ENCODE data around the gene DENND1A.

DENND1A gene

GRCh38 chr9:123929870-123930831, at the start of gene DENND1A:
TSS of gene DENND1A (minus strand) at chr9:123930126. CDS start at chr9:123929905, 221 bp downstream.
- no peak for TF ChIP-seq GATA3 (IDR thresholded peaks at IDR 0.05; ENCODE audit: low read depth, low read length)
- no peak for TF ChIP-seq GATA2 (IDR thresholded peaks at IDR 0.05; ENCODE audit: low read depth, low read length)

- no peak for TF ChIP-seq GATA2 (IDR thresholded peaks at IDR 0.05; ENCODE audit: low read depth, low read length)
- TF ChIP-seq GATA3 (IDR thresholded peaks at IDR 0.05; ENCODE audit: low read depth, low read length): no peak
Observed at GRCh38 chr9:123978981-123979380, 49.1 kb upstream of the DENND1A start.

GRCh38 chr9:123975871-123976270, 45.9 kb upstream of the DENND1A start:
- no peak for TF ChIP-seq GATA3 (IDR thresholded peaks at IDR 0.05; ENCODE audit: low read depth, low read length)
- TF ChIP-seq GATA2 (IDR thresholded peaks at IDR 0.05; ENCODE audit: low read depth, low read length): no peak

GRCh38 chr9:123974471-123974870, 44.5 kb upstream of the DENND1A start:
- no peak for TF ChIP-seq GATA2 (IDR thresholded peaks at IDR 0.05; ENCODE audit: low read depth, low read length)
- no peak for TF ChIP-seq GATA3 (IDR thresholded peaks at IDR 0.05; ENCODE audit: low read depth, low read length)

- no peak for TF ChIP-seq GATA3 (IDR thresholded peaks at IDR 0.05; ENCODE audit: low read depth, low read length)
- TF ChIP-seq GATA2 (IDR thresholded peaks at IDR 0.05; ENCODE audit: low read depth, low read length): no peak
Observed at GRCh38 chr9:123973590-123974223, 43.8 kb upstream of the DENND1A start.

- TF ChIP-seq GATA2 (IDR thresholded peaks at IDR 0.05; ENCODE audit: low read depth, low read length) (no peak), GATA3 (IDR thresholded peaks at IDR 0.05; ENCODE audit: low read depth, low read length) (no peak)
Observed at GRCh38 chr9:123972618-123973017, 42.7 kb upstream of the DENND1A start.

GRCh38 chr9:123967323-123967722, 37.4 kb upstream of the DENND1A start:
- TF ChIP-seq GATA2 (IDR thresholded peaks at IDR 0.05; ENCODE audit: low read depth, low read length) (no peak), GATA3 (IDR thresholded peaks at IDR 0.05; ENCODE audit: low read depth, low read length) (no peak)

GRCh38 chr9:123965801-123966686, 36.1 kb upstream of the DENND1A start:
- TF ChIP-seq GATA2 (IDR thresholded peaks at IDR 0.05; ENCODE audit: low read depth, low read length) (no peak), GATA3 (IDR thresholded peaks at IDR 0.05; ENCODE audit: low read depth, low read length) (no peak)

- TF ChIP-seq GATA2 (IDR thresholded peaks at IDR 0.05; ENCODE audit: low read depth, low read length): no peak
- no peak for TF ChIP-seq GATA3 (IDR thresholded peaks at IDR 0.05; ENCODE audit: low read depth, low read length)
Observed at GRCh38 chr9:123964761-123965160, 34.8 kb upstream of the DENND1A start.

GRCh38 chr9:123960965-123961364, 31.0 kb upstream of the DENND1A start:
- TF ChIP-seq GATA2 (IDR thresholded peaks at IDR 0.05; ENCODE audit: low read depth, low read length): no peak
- no peak for TF ChIP-seq GATA3 (IDR thresholded peaks at IDR 0.05; ENCODE audit: low read depth, low read length)

- TF ChIP-seq GATA2 (IDR thresholded peaks at IDR 0.05; ENCODE audit: low read depth, low read length): no peak
- no peak for TF ChIP-seq GATA3 (IDR thresholded peaks at IDR 0.05; ENCODE audit: low read depth, low read length)
Observed at GRCh38 chr9:123960366-123960765, 30.4 kb upstream of the DENND1A start.

GRCh38 chr9:123959787-123960186, 29.9 kb upstream of the DENND1A start:
- TF ChIP-seq GATA3 (IDR thresholded peaks at IDR 0.05; ENCODE audit: low read depth, low read length): no peak
- TF ChIP-seq GATA2 (IDR thresholded peaks at IDR 0.05; ENCODE audit: low read depth, low read length): no peak

GRCh38 chr9:123957731-123958130, 27.8 kb upstream of the DENND1A start:
- TF ChIP-seq GATA2 (IDR thresholded peaks at IDR 0.05; ENCODE audit: low read depth, low read length) (no peak), GATA3 (IDR thresholded peaks at IDR 0.05; ENCODE audit: low read depth, low read length) (no peak)

All from SH-SY5Y (cell line).